Thyroid gland (tissue), 4 donors: ENCODE measurements around the gene ROBO2.

Experiments
- POLR2A ChIP-seq, 2 donors: fragments of 450-650 bp; IDR thresholded peaks; one replicate each; pipeline ENCODE4 v1.6.1; 2017; ENCODE audit warnings: antibody characterized with exemption in 2 of 2, mild to moderate bottlenecking in 2 of 2, moderate library complexity in 1 of 2
- TF ChIP-seq, protein P1 (sequence below), 6 experiments: fragments of 200-600 bp in 3 of 6; fragments of 450-650 bp in 3 of 6; sonication (generic) in 3 of 6; IDR thresholded peaks; one replicate each; pipeline ENCODE4 v1.5.1; 2016 to 2019; ENCODE audit warnings: antibody characterized with exemption in 6 of 6, mild to moderate bottlenecking in 2 of 6, inconsistent platforms in 1 of 6, moderate library complexity in 1 of 6

- TF ChIP-seq, protein P1, sequence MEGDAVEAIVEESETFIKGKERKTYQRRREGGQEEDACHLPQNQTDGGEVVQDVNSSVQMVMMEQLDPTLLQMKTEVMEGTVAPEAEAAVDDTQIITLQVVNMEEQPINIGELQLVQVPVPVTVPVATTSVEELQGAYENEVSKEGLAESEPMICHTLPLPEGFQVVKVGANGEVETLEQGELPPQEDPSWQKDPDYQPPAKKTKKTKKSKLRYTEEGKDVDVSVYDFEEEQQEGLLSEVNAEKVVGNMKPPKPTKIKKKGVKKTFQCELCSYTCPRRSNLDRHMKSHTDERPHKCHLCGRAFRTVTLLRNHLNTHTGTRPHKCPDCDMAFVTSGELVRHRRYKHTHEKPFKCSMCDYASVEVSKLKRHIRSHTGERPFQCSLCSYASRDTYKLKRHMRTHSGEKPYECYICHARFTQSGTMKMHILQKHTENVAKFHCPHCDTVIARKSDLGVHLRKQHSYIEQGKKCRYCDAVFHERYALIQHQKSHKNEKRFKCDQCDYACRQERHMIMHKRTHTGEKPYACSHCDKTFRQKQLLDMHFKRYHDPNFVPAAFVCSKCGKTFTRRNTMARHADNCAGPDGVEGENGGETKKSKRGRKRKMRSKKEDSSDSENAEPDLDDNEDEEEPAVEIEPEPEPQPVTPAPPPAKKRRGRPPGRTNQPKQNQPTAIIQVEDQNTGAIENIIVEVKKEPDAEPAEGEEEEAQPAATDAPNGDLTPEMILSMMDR (IDR thresholded peaks at IDR 0.05) = no peak
- no peak for TF ChIP-seq POLR2A (IDR thresholded peaks at IDR 0.05)
Observed at GRCh38 chr3:77188210-77188609, 148.3 kb downstream of the ROBO2 start.
